ENCODE measurements around the gene RARRES2. TPM values are rescaled to one million over a fixed set of nuclear protein-coding genes. Genes with fewer than 3 reads are reported as not detected.
A peak's percentile ranks its signal among the peaks of the same experiment; 100 is the strongest.
"Not testable (repeated sequence)": the region's sequence is repeated elsewhere in the genome, so short reads cannot be mapped to it uniquely, and the experiment has no call there.

The RARRES2 gene
- total RNA-seq, 1 experiment from 2014 or later = 60.9 TPM

DNA sequence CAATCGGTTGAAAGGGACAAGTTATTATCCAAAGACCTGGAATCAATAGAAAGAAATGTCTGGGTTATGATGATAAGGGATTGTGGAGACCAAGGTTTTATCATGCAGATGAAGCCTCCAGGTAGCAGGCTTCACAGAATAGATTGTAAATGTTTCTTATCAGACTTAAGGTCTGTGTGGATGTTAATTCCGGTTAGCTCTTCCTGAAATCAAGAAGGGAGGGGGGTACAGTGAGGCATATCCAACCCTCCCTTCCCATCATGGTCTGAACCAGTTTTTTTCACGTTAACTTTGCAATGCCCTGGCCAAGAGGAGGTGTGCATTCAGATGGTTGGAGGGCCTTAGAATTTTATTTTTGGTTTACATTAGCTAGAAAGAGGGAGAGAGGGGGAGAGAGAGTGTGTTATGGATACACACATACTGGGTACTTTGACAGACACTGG, 28.0 kb downstream of the RARRES2 start:
- H3K56ac ChIP-seq (ENCODE audit: insufficient read length, low read depth, low read length) = no peak overlapping the region
- H2BK20ac ChIP-seq (ENCODE audit: low read depth, low read length, poor library complexity, severe bottlenecking) = no peak overlapping the region
- H2AFZ ChIP-seq (ENCODE audit: low read length) = no peak overlapping the region
- H2BK12ac ChIP-seq (ENCODE audit: insufficient read length, low read depth, low read length) = no peak overlapping the region
- Mint-ChIP-seq H3K36me3 (ENCODE audit: insufficient read depth in 1 of 3, low read depth in 3 of 3) (peaks cover 0 to 3% (median 3%) of the 10 kb centered on the region in 3 experiments; a peak in 3 of 7 replicates), H3K4me1 (peaks cover 29 to 36% of the 10 kb centered on the region in 2 experiments), H3K27ac (peak overlapping the region in 1 of 3 experiments; percentile 62; a peak in 1 of 7 replicates), H3K4me3 (peak overlapping the region in 1 of 2 experiments; percentile 54; a peak in 1 of 5 replicates), H3K9me3 (peaks cover 3% of the 10 kb centered on the region in 2 experiments), H3K27me3 (ENCODE audit: low read depth) (peaks cover 18% of the 10 kb centered on the region)
- H3K4me2 ChIP-seq (ENCODE audit: insufficient read depth, insufficient read length, low read length) = no peak overlapping the region
- H3K4me1 ChIP-seq (ENCODE audit: insufficient read depth, low read length) = peaks cover 15% of the 10 kb centered on the region
- H3K9me3 ChIP-seq (ENCODE audit: control insufficient read depth, low read depth, low read length) = no peaks in the 10 kb centered on the region
- no peak overlapping the region for H4K8ac ChIP-seq (replicated peaks; ENCODE audit: insufficient read length, low read depth, low read length)
- H3K27me3 ChIP-seq (ENCODE audit: insufficient read depth, low read length) = peaks cover 12% of the 10 kb centered on the region; the same call in 1 of the 2 replicates
- WGBS (ENCODE audit: extremely low coverage, insufficient read length, low lambda C conversion rate) = no CpG with 5 or more reads among the region's 3 CpGs
- no peak overlapping the region for H3K14ac ChIP-seq (ENCODE audit: insufficient read depth, low read length)
- no peak overlapping the region for H3T11ph ChIP-seq (ENCODE audit: low read length)
- no peaks in the 10 kb centered on the region for H3K79me1 ChIP-seq (ENCODE audit: insufficient read depth, low read depth, low read length, poor library complexity, severe bottlenecking)
- H3K27ac ChIP-seq (ENCODE audit: insufficient read length, low read depth, low read length) = no peak overlapping the region
- no peak overlapping the region for H3K23ac ChIP-seq (ENCODE audit: insufficient read length, low read depth, low read length)
- no peak overlapping the region for H4K5ac ChIP-seq (ENCODE audit: insufficient read length, low read depth, low read length)
- DNase-seq = no peak
- H3K23me2 ChIP-seq (ENCODE audit: insufficient read length, low read depth, low read length, poor library complexity, severe bottlenecking) = no peaks in the 10 kb centered on the region
- H3K9ac ChIP-seq (ENCODE audit: extremely low read depth, insufficient read length, low read length) = no peak overlapping the region
- H3K4ac ChIP-seq (ENCODE audit: low read depth, low read length) = no peak overlapping the region
- no peak overlapping the region for H3K18ac ChIP-seq (ENCODE audit: insufficient read length, low read depth, low read length)
- no peak overlapping the region for H2BK15ac ChIP-seq (ENCODE audit: low read depth, low read length)
- no peak overlapping the region for H4K91ac ChIP-seq (ENCODE audit: insufficient read length, low read depth, low read length)
- no peak overlapping the region for H2AK5ac ChIP-seq (ENCODE audit: insufficient read length, low read length)
- no peak overlapping the region for H2BK5ac ChIP-seq (ENCODE audit: insufficient read length, low read length)
- H4K20me1 ChIP-seq (ENCODE audit: control insufficient read depth, insufficient read depth, insufficient read length) = no peaks in the 10 kb centered on the region
- TF ChIP-seq CTCF (conservative IDR thresholded peaks at IDR 0.05) = no peak
- no peak overlapping the region for H2BK120ac ChIP-seq (ENCODE audit: low read depth, low read length, poor library complexity, severe bottlenecking)
- no peaks in the 10 kb centered on the region for H3K79me2 ChIP-seq (ENCODE audit: insufficient read depth, low read length)

DNA sequence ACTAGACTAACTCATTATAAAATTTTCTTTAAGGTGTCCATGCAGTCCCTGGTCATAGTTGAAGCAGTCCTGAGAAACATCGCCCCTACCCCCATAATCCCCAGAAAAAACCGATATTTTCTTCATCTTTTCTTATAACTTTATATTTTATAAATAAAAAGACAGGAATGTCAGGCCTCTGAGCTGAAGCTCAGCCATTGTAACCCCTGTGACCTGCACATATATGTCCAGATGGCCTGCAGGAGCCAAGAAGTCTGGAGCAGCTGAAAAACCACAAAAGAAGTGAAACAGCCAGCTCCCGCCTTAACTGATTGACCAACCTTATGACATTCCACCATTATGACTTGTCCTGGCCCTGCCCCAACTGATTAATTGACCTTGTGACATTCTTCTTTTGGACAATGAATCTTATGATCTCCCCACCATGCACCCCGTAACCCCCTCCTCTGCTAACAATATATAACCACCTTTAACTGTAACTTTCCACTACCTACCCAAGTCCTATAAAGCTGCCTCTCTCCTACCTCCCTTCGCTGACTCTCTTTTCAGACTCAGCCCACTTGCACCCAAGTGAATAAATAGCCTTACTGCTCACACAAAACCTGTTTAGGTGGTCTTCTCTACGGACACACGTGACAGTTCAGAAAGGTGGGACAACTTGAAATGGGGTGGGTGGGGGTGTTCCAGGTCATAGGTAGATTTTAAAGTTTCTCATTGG, 28.6 kb downstream of the RARRES2 start:
- H2BK12ac ChIP-seq (ENCODE audit: insufficient read length, low read depth, low read length); H2AK5ac ChIP-seq (ENCODE audit: insufficient read length, low read length); H2BK120ac ChIP-seq (ENCODE audit: low read depth, low read length, poor library complexity, severe bottlenecking); H3K23ac ChIP-seq (ENCODE audit: insufficient read length, low read depth, low read length); H3T11ph ChIP-seq (ENCODE audit: low read length); H4K5ac ChIP-seq (ENCODE audit: insufficient read length, low read depth, low read length); H3K27ac ChIP-seq (ENCODE audit: insufficient read length, low read depth, low read length); H3K9me3 ChIP-seq (ENCODE audit: control insufficient read depth, low read depth, low read length); H4K91ac ChIP-seq (ENCODE audit: insufficient read length, low read depth, low read length); H3K18ac ChIP-seq (ENCODE audit: insufficient read length, low read depth, low read length); H3K9me3 Mint-ChIP-seq; H3K79me2 ChIP-seq (ENCODE audit: insufficient read depth, low read length); H2BK15ac ChIP-seq (ENCODE audit: low read depth, low read length); H2BK20ac ChIP-seq (ENCODE audit: low read depth, low read length, poor library complexity, severe bottlenecking); H4K8ac ChIP-seq (replicated peaks; ENCODE audit: insufficient read length, low read depth, low read length); H3K9ac ChIP-seq (ENCODE audit: extremely low read depth, insufficient read length, low read length); H2BK5ac ChIP-seq (ENCODE audit: insufficient read length, low read length); H3K14ac ChIP-seq (ENCODE audit: insufficient read depth, low read length); H2AFZ ChIP-seq (ENCODE audit: low read length); H3K56ac ChIP-seq (ENCODE audit: insufficient read length, low read depth, low read length); H3K4ac ChIP-seq (ENCODE audit: low read depth, low read length); H3K36me3 Mint-ChIP-seq (ENCODE audit: insufficient read depth in 1 of 3, low read depth in 3 of 3); H3K79me1 ChIP-seq (ENCODE audit: insufficient read depth, low read depth, low read length, poor library complexity, severe bottlenecking); H3K23me2 ChIP-seq (ENCODE audit: insufficient read length, low read depth, low read length, poor library complexity, severe bottlenecking); H4K20me1 ChIP-seq (ENCODE audit: control insufficient read depth, insufficient read depth, insufficient read length); H3K4me2 ChIP-seq (ENCODE audit: insufficient read depth, insufficient read length, low read length): not testable (repeated sequence)
- 0 out of 5 replicates have a peak overlapping the region, but pooled peaks of 1 of the 2 experiments have one; percentile 54 for H3K4me3 Mint-ChIP-seq
- peak overlapping the region in 2 of 3 experiments; percentile 62 to 72; a peak in 4 of 7 replicates for H3K27ac Mint-ChIP-seq
- peaks cover 18% of the 10 kb centered on the region for H3K27me3 Mint-ChIP-seq (ENCODE audit: low read depth)
- peaks cover 12% of the 10 kb centered on the region; the same call in 1 of the 2 replicates for H3K4me1 ChIP-seq (ENCODE audit: insufficient read depth, low read length)
- peaks cover 12% of the 10 kb centered on the region; the same call in 1 of the 2 replicates for H3K27me3 ChIP-seq (ENCODE audit: insufficient read depth, low read length)
- WGBS (ENCODE audit: extremely low coverage, insufficient read length, low lambda C conversion rate) = no CpG with 5 or more reads among the region's 7 CpGs
- peak; percentile 11 for DNase-seq
- peaks cover 23 to 31% of the 10 kb centered on the region in 2 experiments for H3K4me1 Mint-ChIP-seq
